HepG2 (cell line): ENCODE results near the gene SH2D2A. TPM values are rescaled to one million over a fixed set of nuclear protein-coding genes. Genes with fewer than 3 reads are reported as not detected.

Experiments
- AHR ChIP-seq: IDR thresholded peaks from 2 replicates; pipeline ENCODE4 v1.6.1; 2018; ENCODE audit warnings: missing genetic modification reagents, missing compliant biosample characterization
- BHLHE40 ChIP-seq: IDR thresholded peaks from 2 replicates; pipeline ENCODE4 v1.6.1; 2011; ENCODE audit warnings: low read length, improper control_type of control experiment
- HES4 ChIP-seq: sonication (generic); formaldehyde crosslinking; IDR thresholded peaks from 2 replicates; pipeline ENCODE4 v1.9.0; 2021; ENCODE audit warnings: mild to moderate bottlenecking, missing genetic modification reagents, borderline replicate concordance
- KDM5B ChIP-seq: sonication (generic); formaldehyde crosslinking; IDR thresholded peaks from 2 replicates; pipeline ENCODE4 v1.4.0; 2020; ENCODE audit warnings: missing genetic modification reagents, mild to moderate bottlenecking, borderline replicate concordance
- MAFF ChIP-seq: IDR thresholded peaks from 2 replicates; pipeline ENCODE4 v1.6.1; 2011; ENCODE audit warnings: low read depth, low read length, improper control_type of control experiment
- MYC ChIP-seq: sonication (generic); formaldehyde crosslinking; IDR thresholded peaks from 2 replicates; pipeline ENCODE4 v1.9.0; 2021; ENCODE audit warnings: missing genetic modification reagents, borderline replicate concordance
- NCOA1 ChIP-seq: sonication (generic); formaldehyde crosslinking; IDR thresholded peaks from 2 replicates; pipeline ENCODE4 v1.9.0; 2021; ENCODE audit warnings: missing genetic modification reagents
- NCOA5 ChIP-seq: sonication (generic); formaldehyde crosslinking; IDR thresholded peaks from 2 replicates; pipeline ENCODE4 v1.4.0; 2020; ENCODE audit warnings: missing genetic modification reagents
- PCBP2 ChIP-seq: fragments of 200-400 bp; formaldehyde crosslinking; optimal IDR thresholded peaks from 2 replicates; pipeline ENCODE3; 2018; ENCODE audit warnings: low read length, low read depth; ENCODE audit not compliant: poor library complexity, severe bottlenecking
- PITX1 ChIP-seq: sonication (generic); formaldehyde crosslinking; IDR thresholded peaks from 2 replicates; pipeline ENCODE4 v1.5.1; 2020; ENCODE audit warnings: mild to moderate bottlenecking, missing genetic modification reagents
- SETDB1 ChIP-seq: sonication (generic); formaldehyde crosslinking; IDR thresholded peaks from 2 replicates; pipeline ENCODE4 v1.5.1; 2020; ENCODE audit warnings: missing genetic modification reagents, mild to moderate bottlenecking, borderline replicate concordance
- SRY ChIP-seq: sonication (generic); formaldehyde crosslinking; IDR thresholded peaks from 2 replicates; pipeline ENCODE4 v1.8.0; 2022; ENCODE audit warnings: mild to moderate bottlenecking, missing genetic modification reagents
- SSRP1 ChIP-seq: IDR thresholded peaks from 2 replicates; pipeline ENCODE4 v1.6.1; 2016; ENCODE audit warnings: control low read depth
- SUZ12 ChIP-seq: fragments of 150-350 bp; IDR thresholded peaks from 2 replicates; pipeline ENCODE4 v1.6.1; 2014; ENCODE audit warnings: low read depth, low read length
- YEATS4 ChIP-seq: sonication (generic); formaldehyde crosslinking; IDR thresholded peaks from 2 replicates; pipeline ENCODE4 v1.4.0; 2020; ENCODE audit warnings: missing genetic modification reagents, borderline replicate concordance
- ZBTB20 ChIP-seq: sonication (generic); formaldehyde crosslinking; IDR thresholded peaks from 2 replicates; pipeline ENCODE4 v1.8.1; 2023; ENCODE audit warnings: missing genetic modification reagents, low read depth, mild to moderate bottlenecking, borderline replicate concordance
- ZEB1 ChIP-seq: IDR thresholded peaks from 2 replicates; pipeline ENCODE4 v1.6.1; 2012; ENCODE audit warnings: mild to moderate bottlenecking, low read depth, inconsistent platforms; ENCODE audit not compliant: insufficient replicate concordance
- ZNF292 ChIP-seq: sonication (generic); formaldehyde crosslinking; IDR thresholded peaks from 2 replicates; pipeline ENCODE4 v1.8.1; 2022; ENCODE audit warnings: mild to moderate bottlenecking, low read depth, missing genetic modification reagents, borderline replicate concordance
- ZNF431 ChIP-seq: sonication (generic); formaldehyde crosslinking; IDR thresholded peaks from 2 replicates; pipeline ENCODE4 v1.9.0; 2022; ENCODE audit warnings: missing genetic modification reagents, low read depth, mild to moderate bottlenecking, borderline replicate concordance
- ZNF468 ChIP-seq: sonication (generic); formaldehyde crosslinking; IDR thresholded peaks from 2 replicates; pipeline ENCODE4 v1.8.0; 2022; ENCODE audit warnings: mild to moderate bottlenecking, moderate library complexity, missing genetic modification reagents
- ZNF768 ChIP-seq: sonication (generic); formaldehyde crosslinking; IDR thresholded peaks from 2 replicates; pipeline ENCODE4 v1.4.0; 2020; ENCODE audit warnings: missing genetic modification reagents
- ZSCAN29 ChIP-seq: sonication (generic); formaldehyde crosslinking; conservative IDR thresholded peaks from 2 replicates; pipeline ENCODE4 v1.4.0; 2020; ENCODE audit warnings: mild to moderate bottlenecking, missing genetic modification reagents
- polyA plus RNA-seq, 8 experiments: library from polyadenylated mRNA; depleted of rRNA in 3 of 8; stranded (reverse) in 7 of 8; unstranded in 1 of 8; fragments of >200 nt; fragmentation: Illumina TruSeq in 4 of 8; extraction: Trizol in 4 of 8; gene quantifications; 2 replicates each; pipeline versions ENCODE4 v1.2.1 to v1.2.3, GENCODE V29; 2011 to 2016; ENCODE audit warnings: low read depth in 4 of 8, missing spikeins in 1 of 8, mixed read lengths in 1 of 8; ENCODE audit not compliant: insufficient read depth in 1 of 8
- total RNA-seq, 5 experiments: library from RNA; depleted of rRNA; stranded (reverse); fragments of >200 nt; fragmentation: Illumina TruSeq; extraction: Trizol; gene quantifications; 2 replicates each; pipeline ENCODE4 v1.2.3, GENCODE V29; 2016; ENCODE audit warnings: low read depth in 1 of 5
- TF ChIP-seq, protein P1 (sequence below): sonication (generic); formaldehyde crosslinking; IDR thresholded peaks from 2 replicates; pipeline ENCODE4 v1.8.1; 2023; ENCODE audit warnings: missing genetic modification reagents, mild to moderate bottlenecking, borderline replicate concordance
- TF ChIP-seq, protein P2 (sequence below): sonication (generic); formaldehyde crosslinking; IDR thresholded peaks from 2 replicates; pipeline ENCODE4 v1.4.0; 2020; ENCODE audit warnings: missing genetic modification reagents
- TF ChIP-seq, protein P3 (sequence below): sonication (generic); formaldehyde crosslinking; conservative IDR thresholded peaks from 2 replicates; pipeline ENCODE4 v1.4.0; 2020; ENCODE audit warnings: mild to moderate bottlenecking, missing genetic modification reagents, moderate library complexity

The SH2D2A gene
- total and polyA plus RNA-seq, 2 of the 13 experiments (the other 11 are each of a cell fraction or from before 2014, with no cell fraction given) = 0.57 to 0.73 TPM

- no peak for TF ChIP-seq SETDB1
- 0 out of 2 replicates have a peak, but pooled peaks have one; percentile 54 for TF ChIP-seq ZNF292 (CRISPR knock-in tag)
- peak; percentile 87 for TF ChIP-seq ZNF768 (CRISPR knock-in tag)
- TF ChIP-seq SRY (CRISPR knock-in tag) = peak; percentile 95
- TF ChIP-seq MYC (CRISPR knock-in tag) = peak; percentile 99
- TF ChIP-seq AHR = peak; percentile 88
- no peak for TF ChIP-seq ZSCAN29 (CRISPR knock-in tag)
- TF ChIP-seq ZNF431 = peak; percentile 87
- no peak for TF ChIP-seq NCOA5 (CRISPR knock-in tag)
- peak; percentile 94 for TF ChIP-seq YEATS4 (CRISPR knock-in tag)
- TF ChIP-seq SSRP1 (CRISPR knock-in tag) = no peak
- no peak for TF ChIP-seq ZEB1
- no peak for TF ChIP-seq SUZ12
- TF ChIP-seq PCBP2 = no peak
- TF ChIP-seq, protein P1, sequence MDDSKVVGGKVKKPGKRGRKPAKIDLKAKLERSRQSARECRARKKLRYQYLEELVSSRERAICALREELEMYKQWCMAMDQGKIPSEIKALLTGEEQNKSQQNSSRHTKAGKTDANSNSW (CRISPR knock-in tag) = 0 out of 2 replicates have a peak, but pooled peaks have one; percentile 51
- TF ChIP-seq, protein P2, sequence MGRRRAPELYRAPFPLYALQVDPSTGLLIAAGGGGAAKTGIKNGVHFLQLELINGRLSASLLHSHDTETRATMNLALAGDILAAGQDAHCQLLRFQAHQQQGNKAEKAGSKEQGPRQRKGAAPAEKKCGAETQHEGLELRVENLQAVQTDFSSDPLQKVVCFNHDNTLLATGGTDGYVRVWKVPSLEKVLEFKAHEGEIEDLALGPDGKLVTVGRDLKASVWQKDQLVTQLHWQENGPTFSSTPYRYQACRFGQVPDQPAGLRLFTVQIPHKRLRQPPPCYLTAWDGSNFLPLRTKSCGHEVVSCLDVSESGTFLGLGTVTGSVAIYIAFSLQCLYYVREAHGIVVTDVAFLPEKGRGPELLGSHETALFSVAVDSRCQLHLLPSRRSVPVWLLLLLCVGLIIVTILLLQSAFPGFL (CRISPR knock-in tag) = peak; percentile 74; the same call in 1 of the 2 replicates
- TF ChIP-seq KDM5B (CRISPR knock-in tag) = peak; percentile 93; the same call in 1 of the 2 replicates
- no peak for TF ChIP-seq NCOA1 (CRISPR knock-in tag)
- TF ChIP-seq PITX1 (CRISPR knock-in tag) = peak; percentile 49; the same call in 1 of the 2 replicates
- TF ChIP-seq, protein P3, sequence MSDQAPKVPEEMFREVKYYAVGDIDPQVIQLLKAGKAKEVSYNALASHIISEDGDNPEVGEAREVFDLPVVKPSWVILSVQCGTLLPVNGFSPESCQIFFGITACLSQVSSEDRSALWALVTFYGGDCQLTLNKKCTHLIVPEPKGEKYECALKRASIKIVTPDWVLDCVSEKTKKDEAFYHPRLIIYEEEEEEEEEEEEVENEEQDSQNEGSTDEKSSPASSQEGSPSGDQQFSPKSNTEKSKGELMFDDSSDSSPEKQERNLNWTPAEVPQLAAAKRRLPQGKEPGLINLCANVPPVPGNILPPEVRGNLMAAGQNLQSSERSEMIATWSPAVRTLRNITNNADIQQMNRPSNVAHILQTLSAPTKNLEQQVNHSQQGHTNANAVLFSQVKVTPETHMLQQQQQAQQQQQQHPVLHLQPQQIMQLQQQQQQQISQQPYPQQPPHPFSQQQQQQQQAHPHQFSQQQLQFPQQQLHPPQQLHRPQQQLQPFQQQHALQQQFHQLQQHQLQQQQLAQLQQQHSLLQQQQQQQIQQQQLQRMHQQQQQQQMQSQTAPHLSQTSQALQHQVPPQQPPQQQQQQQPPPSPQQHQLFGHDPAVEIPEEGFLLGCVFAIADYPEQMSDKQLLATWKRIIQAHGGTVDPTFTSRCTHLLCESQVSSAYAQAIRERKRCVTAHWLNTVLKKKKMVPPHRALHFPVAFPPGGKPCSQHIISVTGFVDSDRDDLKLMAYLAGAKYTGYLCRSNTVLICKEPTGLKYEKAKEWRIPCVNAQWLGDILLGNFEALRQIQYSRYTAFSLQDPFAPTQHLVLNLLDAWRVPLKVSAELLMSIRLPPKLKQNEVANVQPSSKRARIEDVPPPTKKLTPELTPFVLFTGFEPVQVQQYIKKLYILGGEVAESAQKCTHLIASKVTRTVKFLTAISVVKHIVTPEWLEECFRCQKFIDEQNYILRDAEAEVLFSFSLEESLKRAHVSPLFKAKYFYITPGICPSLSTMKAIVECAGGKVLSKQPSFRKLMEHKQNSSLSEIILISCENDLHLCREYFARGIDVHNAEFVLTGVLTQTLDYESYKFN = peak; percentile 52; the same call in 1 of the 2 replicates
- TF ChIP-seq ZBTB20 (CRISPR knock-in tag) = peak; percentile 76; the same call in 1 of the 2 replicates
- TF ChIP-seq HES4 (CRISPR knock-in tag) = 0 out of 2 replicates have a peak, but pooled peaks have one; percentile 60
- TF ChIP-seq BHLHE40 = peak; percentile 35; the same call in 1 of the 2 replicates
- 0 out of 2 replicates have a peak, but pooled peaks have one; percentile 73 for TF ChIP-seq ZNF468 (CRISPR knock-in tag)
- no peak for TF ChIP-seq MAFF
These were observed 2.7 kb downstream of the SH2D2A start (continued) for GRCh38 chr1:156813750-156814570.
